Measurements from ENCODE around the gene ZNF700. TPM values are rescaled to one million over a fixed set of nuclear protein-coding genes. Genes with fewer than 3 reads are reported as not detected.

The ZNF700 gene
- total and polyA plus RNA-seq, 9 of the 15 experiments (the other 6 are each of a cell fraction or from before 2014, with no cell fraction given), result 10.3 to 24.7 (median 14.1) TPM

GRCh38 chr19:11924886-11925650, at the start of gene ZNF700 (continued):
- 0 out of 2 replicates have a peak, but pooled peaks have one; percentile 28 for TF ChIP-seq SMAD4 (CRISPR knock-in tag; conservative IDR thresholded peaks at IDR 0.05)
- TF ChIP-seq GABPB2 (CRISPR knock-in tag; conservative IDR thresholded peaks at IDR 0.05), result no peak
- 0 out of 2 replicates have a peak, but pooled peaks have one; percentile 21 for TF ChIP-seq ZNF197 (CRISPR knock-in tag; IDR thresholded peaks at IDR 0.05; ENCODE audit: low read depth)
- TF ChIP-seq CTBP1 (IDR thresholded peaks at IDR 0.05; ENCODE audit: borderline replicate concordance), result 0 out of 2 replicates have a peak, but pooled peaks have one; percentile 12
- peak; percentile 69; the same call in 1 of the 2 replicates for TF ChIP-seq PML (IDR thresholded peaks at IDR 0.05; ENCODE audit: low read length)
- 0 out of 2 replicates have a peak, but pooled peaks have one; percentile 25 for TF ChIP-seq ARID1B (IDR thresholded peaks at IDR 0.05)
- peak; percentile 87 for TF ChIP-seq TAF1 (IDR thresholded peaks at IDR 0.05; ENCODE audit: control insufficient read depth, extremely low read depth, insufficient read depth, low read length, severe bottlenecking)
- 0 out of 2 replicates have a peak, but pooled peaks have one; percentile 42 for TF ChIP-seq ZBTB1 (CRISPR knock-in tag; IDR thresholded peaks at IDR 0.05; ENCODE audit: borderline replicate concordance, low read depth)
- TF ChIP-seq RHOXF2B (CRISPR knock-in tag; conservative IDR thresholded peaks at IDR 0.05), result no peak
- no peak for TF ChIP-seq CBX2 (IDR thresholded peaks at IDR 0.05; ENCODE audit: insufficient read depth, low read length, poor library complexity, severe bottlenecking)
- TF ChIP-seq, protein P1, sequence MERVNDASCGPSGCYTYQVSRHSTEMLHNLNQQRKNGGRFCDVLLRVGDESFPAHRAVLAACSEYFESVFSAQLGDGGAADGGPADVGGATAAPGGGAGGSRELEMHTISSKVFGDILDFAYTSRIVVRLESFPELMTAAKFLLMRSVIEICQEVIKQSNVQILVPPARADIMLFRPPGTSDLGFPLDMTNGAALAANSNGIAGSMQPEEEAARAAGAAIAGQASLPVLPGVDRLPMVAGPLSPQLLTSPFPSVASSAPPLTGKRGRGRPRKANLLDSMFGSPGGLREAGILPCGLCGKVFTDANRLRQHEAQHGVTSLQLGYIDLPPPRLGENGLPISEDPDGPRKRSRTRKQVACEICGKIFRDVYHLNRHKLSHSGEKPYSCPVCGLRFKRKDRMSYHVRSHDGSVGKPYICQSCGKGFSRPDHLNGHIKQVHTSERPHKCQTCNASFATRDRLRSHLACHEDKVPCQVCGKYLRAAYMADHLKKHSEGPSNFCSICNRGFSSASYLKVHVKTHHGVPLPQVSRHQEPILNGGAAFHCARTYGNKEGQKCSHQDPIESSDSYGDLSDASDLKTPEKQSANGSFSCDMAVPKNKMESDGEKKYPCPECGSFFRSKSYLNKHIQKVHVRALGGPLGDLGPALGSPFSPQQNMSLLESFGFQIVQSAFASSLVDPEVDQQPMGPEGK (CRISPR knock-in tag; IDR thresholded peaks at IDR 0.05; ENCODE audit: borderline replicate concordance), result no peak
- peak; percentile 62; the same call in 1 of the 2 replicates for TF ChIP-seq BCOR (IDR thresholded peaks at IDR 0.05)
- TF ChIP-seq NKRF (IDR thresholded peaks at IDR 0.05; ENCODE audit: borderline replicate concordance), result peak; percentile 71; the same call in 1 of the 2 replicates
- TF ChIP-seq GTF2F1 (IDR thresholded peaks at IDR 0.05; ENCODE audit: low read depth, low read length), result peak; percentile 69; the same call in 1 of the 2 replicates
- 0 out of 2 replicates have a peak, but pooled peaks have one; percentile 8 for TF ChIP-seq MTA2 (IDR thresholded peaks at IDR 0.05; ENCODE audit: low read depth)
- TF ChIP-seq, protein P2, sequence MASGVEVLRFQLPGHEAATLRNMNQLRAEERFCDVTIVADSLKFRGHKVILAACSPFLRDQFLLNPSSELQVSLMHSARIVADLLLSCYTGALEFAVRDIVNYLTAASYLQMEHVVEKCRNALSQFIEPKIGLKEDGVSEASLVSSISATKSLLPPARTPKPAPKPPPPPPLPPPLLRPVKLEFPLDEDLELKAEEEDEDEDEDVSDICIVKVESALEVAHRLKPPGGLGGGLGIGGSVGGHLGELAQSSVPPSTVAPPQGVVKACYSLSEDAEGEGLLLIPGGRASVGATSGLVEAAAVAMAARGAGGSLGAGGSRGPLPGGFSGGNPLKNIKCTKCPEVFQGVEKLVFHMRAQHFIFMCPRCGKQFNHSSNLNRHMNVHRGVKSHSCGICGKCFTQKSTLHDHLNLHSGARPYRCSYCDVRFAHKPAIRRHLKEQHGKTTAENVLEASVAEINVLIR (CRISPR knock-in tag; IDR thresholded peaks at IDR 0.05), result no peak
- no peak for TF ChIP-seq SNRNP70 (optimal IDR thresholded peaks at IDR 0.05; ENCODE audit: low read depth, low read length)
- no peak for TF ChIP-seq TOE1 (IDR thresholded peaks at IDR 0.05; ENCODE audit: borderline replicate concordance)
- TF ChIP-seq TOE1 (CRISPR knock-in tag; IDR thresholded peaks at IDR 0.05; ENCODE audit: borderline replicate concordance, low read depth), result 0 out of 2 replicates have a peak, but pooled peaks have one; percentile 50
- peak; percentile 66 for TF ChIP-seq L3MBTL2 (IDR thresholded peaks at IDR 0.05)
- no peak for TF ChIP-seq HOXB6 (CRISPR knock-in tag; IDR thresholded peaks at IDR 0.05; ENCODE audit: borderline replicate concordance)
